NCI-H2081 treated with DMSO at 0.1 percent for 48 hours (cell line): ENCODE data around the gene VRK1.
"Not testable (repeated sequence)": the region's sequence is repeated elsewhere in the genome, so short reads cannot be mapped to it uniquely, and the experiment has no call there.

ENCODE experiments used
- DNase-seq: peaks from one replicate; lab custom pipeline; 2025; lab: John Stamatoyannopoulos, UW

Gene VRK1

DNA sequence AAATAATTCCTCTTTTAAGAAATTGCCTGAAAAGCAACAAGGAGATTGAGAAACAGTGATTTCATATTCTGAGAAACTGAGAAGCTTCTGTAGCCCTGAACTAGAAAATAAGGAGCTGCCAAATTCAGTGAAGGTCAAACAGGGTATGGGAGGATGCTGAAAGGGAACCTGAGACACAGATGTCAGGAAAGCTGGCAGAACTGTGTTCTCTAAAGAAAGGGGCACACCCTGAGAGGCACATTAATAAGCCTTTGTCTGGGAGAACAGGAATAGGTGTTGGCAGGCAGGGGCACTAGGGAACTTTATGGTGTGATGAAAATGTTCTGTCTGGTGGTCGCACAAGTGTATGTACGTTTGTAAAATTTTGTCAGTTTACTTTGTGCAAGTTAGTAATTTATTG is 29.6 kb downstream of the VRK1 start:
- DNase-seq: no peak

DNA sequence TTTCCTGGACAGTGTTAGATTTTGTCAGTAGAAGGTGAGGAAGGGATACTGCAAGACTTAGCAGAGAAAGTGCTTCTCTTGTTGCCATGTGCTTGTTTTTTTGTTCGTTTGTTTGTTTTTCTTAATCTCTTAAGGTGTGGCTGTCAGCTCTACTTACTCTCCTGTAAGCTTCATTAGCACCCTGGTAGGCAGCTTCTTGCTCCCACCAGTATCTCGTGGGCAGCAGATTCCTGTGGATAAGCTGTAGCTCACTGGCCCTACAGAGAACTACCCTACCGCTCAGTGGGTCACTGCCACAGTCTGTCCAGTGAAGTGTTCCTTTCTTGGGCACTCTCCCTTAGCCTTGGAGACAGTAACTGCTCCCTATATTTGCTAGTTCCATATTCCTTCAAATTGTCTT is 30.1 kb downstream of the VRK1 start:
- DNase-seq: no peak

DNA sequence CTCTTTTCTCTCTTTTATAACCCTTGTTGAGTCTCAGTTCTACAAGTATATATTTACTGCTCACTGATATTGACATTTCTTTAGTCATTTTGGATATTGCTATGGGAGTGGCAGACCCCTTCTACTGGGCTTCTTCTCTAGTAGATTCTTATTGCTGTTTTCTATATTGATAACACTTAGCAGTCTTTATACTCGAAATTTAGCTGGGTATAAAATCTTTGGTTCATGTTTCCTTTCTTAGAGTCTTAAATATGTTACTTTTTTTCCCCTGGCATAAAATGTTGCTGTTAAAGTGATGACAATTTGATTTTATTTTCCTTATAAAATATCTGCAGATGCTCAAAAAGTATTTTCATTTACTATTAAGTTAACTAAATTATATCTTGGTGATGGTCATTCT is 32.6 kb downstream of the VRK1 start:
- no peak for DNase-seq

DNA sequence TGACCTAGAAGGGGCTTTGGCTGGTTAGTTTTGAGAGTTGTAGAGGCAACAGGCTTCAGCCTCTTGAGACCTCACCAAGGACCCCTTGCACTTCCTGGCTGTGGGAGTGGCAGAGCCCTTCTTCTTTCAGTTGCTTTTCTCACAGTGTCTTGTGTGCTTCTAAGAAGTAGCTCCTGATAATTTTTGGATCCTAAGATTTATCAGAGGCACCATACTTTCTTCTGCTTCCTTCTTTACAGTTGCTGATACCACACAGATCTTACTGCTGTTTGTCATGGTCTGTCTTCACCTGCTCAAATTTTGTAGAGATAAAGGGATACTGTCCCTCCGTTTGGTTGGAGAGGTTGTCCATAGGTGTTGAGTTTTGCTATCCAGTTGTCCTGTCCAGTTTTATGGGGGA is 33.8 kb downstream of the VRK1 start:
- no peak for DNase-seq

DNA sequence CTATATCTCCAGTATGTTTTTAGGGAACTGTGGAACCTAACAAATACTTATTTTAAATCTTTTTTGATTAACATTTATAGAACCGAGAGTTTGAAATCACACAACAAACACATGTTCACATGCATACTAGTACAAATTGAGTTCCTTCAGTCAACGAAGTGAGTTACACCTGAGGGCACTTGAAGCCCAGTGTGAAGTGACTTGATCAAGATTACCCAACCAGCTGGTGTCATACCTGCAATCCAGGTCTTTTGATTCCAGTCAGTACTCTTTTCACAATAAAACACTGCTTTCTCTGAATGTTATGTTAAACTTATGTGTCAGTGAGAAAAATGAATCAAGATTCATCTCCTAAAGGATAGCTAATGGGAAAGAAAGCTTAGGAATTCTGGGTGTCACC is 35.2 kb downstream of the VRK1 start:
- no peak for DNase-seq

DNA sequence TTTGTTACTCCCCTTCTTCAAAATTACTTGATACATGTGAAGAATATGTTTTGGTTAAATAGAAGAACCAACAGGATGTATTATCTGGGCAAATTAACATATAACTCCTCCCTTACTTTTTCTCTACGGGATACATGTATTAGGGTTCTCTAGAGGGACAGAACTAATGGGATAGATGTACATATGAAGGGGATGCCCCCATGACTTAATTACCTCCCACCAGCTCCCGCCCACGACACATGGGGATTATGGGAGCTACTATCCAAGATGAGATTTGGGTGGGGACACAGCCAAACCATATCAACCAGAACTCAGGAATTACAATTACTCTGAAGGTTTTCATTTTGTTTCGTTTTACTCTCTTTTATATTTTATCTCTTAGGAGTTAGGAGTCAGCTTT is 41.3 kb downstream of the VRK1 start:
- DNase-seq: no peak

DNA sequence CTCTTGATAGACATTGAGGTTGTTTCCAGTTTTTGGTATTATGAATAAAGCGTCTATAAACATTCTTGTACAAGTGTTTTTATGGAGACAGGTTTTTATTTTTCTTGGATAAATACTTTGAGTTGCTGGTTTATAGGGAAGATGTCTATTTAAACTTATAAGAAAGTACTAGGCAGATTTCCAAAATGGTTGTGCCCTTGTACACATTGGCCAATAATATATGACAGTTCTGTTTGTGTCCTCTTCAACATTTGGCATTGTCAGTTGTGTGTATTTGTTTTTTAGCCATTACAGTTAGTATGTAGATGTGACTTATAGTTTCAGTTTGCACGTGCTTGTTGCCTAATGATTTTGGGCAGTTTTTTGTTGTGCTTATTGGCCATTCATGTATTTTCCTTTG is 42.1 kb downstream of the VRK1 start:
- no peak for DNase-seq

DNA sequence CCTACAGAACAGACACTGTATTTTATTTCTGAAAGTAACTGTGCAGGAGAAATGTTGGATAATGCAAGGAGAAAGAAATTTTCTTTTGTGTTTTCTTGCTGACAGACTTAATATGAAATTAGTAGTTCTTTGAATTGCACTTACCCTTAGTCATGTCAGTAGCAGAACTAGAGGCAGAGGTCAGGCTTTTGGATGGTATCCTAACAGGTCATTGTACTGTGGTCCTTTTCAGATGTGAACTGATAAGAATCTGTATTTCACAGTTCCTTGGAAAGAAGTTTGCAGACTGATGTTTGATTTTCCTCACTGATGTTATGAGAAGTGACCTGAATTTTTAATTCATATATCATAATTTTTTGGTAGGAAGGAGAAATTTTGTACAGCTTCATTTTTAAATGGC is 46.0 kb downstream of the VRK1 start:
- DNase-seq: no peak

DNA sequence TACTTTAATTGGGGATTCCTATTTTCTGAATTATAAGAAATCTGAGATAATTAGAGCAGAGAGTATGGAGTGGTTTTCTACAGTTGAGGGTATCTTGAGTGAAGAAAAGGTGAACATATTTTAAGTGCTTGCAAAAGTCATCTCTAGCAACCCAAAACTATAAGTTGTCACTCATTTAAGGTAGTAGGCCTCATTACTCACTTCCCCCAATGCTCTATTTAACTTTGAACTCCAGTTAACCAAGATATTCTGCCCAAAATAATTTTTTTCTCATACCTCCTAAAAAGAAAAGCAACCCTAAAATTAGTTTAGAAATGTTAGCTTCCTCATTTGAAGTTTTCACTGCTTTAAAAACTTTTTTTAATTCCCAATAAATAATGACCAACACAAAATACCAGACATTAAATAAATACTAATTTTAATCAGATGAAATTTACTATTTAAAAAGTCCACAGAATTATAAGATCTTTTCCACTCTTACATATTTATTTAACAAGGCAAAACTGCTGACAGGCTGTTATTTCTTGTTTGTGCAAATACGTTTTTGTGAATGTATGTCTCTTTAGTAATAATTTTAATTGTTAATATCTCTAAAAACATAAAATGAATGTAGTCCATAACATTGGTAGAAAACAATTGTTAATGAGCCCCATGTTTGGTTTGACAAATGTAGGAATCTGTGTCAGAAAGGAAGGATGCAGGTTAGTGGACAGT is 47.8 kb downstream of the VRK1 start:
- DNase-seq: no peak

DNA sequence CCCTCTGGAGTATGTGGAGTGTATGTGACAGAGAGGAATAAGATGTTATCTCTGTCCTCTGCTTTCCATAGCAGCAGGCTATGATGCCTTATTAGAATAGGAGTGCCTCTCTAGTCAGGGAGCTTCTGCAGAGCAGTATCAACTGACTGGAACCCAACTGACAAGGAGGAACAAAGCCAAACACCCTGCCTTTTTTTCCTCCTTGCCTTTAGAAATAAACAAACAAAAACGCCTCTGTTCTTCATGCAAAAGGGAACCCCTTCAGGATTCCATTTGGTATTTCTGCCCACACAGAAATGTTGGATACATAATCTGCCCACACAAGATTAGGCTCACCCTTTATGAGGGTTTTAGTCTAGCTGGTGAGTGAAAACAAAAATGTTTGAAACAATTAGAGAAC is 50.3 kb downstream of the VRK1 start:
- no peak for DNase-seq

DNA sequence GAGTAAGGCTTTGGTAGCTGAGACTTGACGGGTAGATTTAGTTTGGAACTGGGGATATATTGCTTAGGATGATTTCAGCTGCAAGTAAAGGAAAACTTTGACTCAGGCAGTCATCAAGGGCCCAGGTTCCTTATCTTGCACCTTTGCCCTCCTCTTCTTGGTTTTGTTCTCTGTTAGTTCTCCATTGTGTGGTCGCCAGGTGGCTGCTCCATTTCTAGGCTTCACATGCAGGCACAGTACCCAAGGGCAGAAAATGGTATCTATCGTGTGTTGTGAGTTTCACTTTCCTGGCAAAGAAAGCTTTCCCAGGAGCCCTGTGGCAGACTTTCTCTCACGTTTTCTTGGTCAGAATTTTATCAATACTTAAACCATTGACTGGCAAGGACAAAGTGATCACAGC is 50.8 kb downstream of the VRK1 start:
- DNase-seq: no peak

DNA sequence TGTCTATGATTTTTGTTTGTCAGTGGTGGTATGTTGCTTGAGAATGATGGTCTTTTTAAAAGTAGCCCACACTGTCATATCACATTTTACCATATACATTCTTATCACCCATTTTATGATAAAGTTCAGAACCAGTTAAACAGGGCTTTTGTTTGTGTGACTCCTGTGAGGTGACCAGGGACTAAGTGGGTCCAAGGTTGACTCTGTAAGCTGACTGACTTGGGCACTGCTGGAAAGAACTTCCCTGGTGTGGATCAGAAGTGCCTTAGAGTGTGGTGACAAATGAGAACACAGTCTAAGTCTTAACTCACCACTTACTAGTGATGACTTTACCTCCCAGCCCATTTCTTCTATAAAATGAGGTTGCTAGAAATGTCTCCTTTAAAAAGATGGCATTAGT is 52.6 kb downstream of the VRK1 start:
- DNase-seq: no peak

DNA sequence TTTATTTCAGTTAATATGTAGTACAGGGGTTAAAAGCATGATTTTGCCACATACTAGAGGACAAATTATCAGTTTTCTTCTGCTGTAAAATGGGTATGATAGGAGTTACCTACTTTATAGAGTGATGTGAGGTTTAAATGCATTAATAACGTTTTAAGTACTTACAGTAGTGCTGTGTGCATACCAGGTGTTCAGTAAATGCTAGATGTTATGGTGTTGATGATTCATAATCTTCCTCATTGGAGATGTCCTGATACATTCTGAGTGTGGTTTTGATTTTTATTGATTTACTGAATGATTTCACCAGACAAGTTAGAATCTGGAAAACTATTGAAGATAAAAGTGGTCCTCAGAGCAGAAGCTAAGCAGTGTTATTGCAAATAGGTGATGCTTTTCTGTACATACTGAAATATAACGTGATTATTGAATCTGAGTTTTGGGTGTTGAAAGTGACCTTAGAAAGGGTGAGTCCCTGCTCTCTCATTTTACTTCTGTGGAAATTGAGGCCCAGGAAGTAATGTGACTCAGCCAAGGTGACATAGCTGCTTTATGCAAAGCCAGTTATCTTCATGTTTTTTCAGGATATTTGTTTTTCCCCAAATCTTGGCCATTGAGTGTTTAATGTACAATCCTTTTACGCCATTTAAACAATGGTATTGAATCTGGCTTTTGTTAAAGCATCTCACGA is 54.7 kb downstream of the VRK1 start:
- no peak for DNase-seq

DNA sequence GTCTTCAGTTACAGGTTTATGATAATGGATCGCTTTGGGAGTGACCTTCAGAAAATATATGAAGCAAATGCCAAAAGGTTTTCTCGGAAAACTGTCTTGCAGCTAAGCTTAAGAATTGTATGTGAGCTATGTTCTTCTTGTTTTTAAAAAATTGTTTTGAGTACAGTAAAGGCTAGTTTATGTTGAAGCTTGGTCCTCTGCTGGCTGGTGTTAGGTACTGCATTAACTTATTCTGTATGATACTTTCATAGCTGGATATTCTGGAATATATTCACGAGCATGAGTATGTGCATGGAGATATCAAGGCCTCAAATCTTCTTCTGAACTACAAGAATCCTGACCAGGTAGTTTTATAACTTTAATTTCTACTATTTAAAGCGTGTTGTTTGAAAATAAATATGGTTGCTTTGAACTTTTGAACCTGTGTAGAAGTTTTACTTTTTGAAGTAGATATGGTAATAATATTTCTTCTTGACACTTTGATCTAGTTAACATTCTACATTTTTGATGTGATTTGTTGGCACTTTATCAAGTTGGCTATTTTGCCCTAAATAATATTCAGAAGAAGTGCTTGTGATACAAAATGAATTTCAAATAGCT is 55.7 kb downstream of the VRK1 start:
- no peak for DNase-seq

DNA sequence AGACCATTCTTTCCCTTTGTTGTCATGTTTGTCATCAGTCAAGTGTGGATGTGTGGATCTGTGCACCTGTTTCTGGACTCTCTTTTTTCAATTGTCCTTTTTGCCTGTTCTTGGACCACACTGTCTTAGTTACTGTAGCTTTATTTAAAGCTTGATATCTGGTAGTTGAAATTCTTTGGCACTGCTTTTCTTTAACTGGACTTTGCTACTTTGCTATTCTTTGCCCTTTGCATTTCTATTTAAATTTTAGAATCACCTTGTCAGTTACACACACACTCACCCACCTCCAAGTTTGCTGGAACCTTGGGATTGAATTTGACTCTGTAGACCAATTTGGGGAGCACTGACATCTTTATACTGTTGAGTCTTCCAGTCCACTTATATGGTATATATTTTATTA is 61.5 kb downstream of the VRK1 start:
- no peak for DNase-seq

DNA sequence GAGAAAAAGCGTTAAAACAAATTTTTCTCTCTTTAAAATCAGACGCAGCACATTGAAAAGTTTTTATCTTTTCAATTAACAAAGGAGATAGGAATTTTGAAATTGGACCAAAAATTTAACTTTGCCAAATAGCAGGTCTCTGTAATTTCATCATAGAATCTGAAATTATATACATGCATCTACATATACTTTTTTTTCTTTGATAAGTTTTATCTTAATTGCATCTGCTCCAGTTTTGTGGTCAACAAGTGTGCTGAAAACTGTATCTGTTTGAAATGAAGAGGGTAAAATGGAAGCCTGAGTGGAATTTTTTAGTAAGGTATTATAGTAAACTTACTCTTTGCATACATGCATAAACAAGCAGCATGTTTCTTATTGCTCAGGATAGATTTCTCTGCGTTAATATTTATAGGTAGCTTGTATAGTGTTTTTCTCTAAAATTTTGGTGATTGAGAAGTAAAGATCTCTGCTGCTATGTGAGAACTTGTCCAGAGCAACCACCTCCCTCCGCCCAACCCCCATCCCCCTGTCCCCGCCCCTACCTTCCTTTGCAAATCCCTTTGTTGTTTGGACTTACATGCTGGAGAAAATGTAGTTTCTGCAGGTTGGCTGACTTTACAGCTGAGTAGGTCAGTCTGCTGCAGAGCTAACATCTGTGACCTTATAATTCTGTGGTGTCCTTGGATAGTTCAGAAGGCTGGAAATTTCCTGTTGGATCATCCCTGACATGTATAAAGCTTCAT is 64.6 kb downstream of the VRK1 start:
- no peak for DNase-seq

DNA sequence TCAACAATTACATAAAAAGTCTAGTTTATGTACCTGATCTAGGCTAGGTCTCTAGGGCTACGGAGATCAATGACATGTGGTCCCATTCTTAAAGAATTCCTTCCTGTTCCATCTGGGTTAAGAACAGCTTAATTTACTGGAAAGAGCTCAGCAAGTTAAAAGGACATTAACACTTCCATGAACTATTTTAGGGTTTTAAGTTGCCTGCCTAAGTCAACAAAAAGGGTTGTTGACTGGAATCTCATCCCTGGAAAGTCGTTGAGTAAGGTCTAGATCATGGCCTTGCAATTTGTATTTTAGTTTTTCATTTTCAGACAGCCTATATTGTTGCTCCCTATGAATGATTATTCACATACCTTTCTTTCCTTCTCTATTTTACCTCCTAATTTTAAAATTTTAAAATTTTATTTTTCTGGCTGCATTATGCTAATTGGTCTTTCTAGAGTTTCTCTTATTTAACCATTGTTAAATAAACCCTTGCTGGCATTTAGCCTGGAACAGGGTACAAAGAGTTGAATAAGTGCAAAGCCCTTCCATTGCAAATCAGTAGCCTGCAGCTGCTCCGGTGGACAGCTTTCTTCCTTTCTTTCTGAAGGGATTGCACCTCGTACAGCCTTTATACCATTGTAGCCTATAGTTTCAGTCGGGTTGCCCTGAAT is 66.3 kb downstream of the VRK1 start:
- DNase-seq: no peak

DNA sequence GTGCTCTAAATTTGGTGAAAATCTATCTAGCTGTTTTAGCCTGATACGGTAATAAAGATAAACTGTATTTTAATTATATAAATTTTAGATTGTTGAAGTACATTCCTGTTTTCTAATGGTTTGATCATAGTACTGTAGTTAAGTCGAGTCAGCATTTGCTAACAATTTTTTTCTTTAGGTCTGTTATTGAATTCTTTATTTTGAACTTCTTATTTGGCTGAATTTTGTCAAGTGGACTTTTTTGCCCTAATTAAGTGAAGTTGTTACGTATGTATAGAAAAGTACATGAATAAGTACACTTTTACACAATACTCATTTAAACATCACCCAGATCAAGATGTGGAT is 66.8 kb downstream of the VRK1 start:
- no peak for DNase-seq

DNA sequence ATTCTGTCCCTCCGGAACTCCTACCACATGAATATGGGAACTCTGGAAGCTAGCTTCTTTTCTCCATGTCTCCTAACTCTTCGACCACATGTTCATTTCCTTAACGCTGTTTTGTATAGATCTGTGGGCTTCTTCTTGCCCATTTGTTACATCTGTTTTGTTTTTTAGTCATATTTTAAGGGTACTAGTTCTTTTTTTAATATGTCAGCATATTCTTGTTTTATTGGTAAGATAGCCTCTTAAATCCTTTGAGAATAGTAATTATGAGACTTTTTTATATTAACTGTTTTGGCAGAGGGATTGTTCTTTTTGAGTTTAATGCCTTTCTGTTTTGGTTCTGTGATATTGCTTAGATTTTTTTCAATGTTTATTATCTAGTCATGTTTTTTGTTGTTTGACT is 70.5 kb downstream of the VRK1 start:
- no peak for DNase-seq

DNA sequence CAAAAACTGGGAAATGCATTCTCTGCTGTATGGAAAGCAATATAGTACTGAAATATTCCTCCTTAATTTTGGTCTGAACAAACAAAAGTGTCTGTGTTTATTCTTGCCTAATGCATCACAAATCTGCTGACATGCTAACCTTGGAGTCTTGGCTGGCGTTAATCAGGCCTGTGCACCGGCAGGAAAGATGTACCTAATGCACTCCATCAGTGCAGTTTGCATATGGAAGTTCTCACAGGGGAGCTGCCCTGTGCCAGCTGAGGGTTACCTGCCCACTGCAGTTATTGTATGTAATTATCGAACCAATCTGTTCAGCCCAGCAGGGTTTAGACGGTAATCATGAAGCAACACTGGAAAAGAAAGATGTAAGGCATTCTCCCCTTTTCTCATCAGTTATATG is 76.9 kb downstream of the VRK1 start:
- DNase-seq: no peak

DNA sequence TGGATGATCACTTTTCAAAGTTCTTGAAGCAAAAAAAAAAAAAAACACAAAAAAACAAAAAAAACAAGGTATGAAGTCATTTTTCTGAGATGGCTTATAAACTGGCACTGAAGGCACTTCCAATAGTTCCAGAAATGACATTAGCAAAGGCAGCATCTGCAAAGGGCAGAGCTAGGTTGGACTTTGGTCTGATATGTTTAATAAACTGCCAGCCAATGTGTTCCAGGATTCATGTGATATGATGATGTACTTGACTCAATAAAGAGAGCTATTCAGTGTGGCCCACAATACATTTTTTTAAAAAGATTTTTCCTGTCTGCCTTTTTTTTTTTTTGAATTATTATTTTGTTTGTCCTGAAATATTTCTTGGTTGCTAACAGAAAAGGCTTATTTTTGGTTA is 79.6 kb downstream of the VRK1 start:
- no peak for DNase-seq

DNA sequence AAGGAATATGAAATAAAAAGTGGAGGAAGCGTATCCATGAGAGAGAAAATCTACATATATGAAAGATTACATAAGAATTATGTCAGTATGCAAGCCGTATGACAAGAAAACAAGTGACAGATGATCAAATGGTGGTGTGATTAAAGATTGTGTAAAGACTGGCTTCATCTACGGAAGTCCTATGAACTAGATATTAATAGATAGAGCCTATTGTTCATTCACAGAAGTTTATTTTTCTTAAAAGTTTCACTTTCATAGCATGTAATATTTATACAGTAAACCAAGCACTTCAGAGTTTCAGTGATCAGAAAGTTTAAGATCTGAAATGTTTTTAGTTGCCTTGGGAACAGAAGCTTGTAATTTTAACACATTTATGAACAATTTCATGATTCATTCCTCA is 84.5 kb downstream of the VRK1 start:
- no peak for DNase-seq

DNA sequence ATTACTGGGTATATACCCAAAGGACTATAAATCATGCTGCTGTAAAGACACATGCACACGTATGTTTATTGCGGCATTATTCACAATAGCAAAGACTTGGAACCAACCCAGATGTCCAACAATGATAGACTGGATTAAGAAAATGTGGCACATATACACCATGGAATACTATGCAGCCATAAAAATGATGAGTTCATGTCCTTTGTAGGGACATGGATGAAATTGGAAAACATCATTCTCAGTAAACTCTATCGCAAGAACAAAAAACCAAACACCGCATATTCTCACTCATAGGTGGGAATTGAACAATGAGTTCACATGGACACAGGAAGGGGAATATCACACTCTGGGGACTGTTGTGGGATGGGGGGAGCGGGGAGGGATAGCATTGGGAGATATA is 86.8 kb downstream of the VRK1 start:
- DNase-seq: not testable (repeated sequence)
